GM12874 (cell line): ENCODE data around the gene CD300LG.

Experiments
- CTCF ChIP-seq: IDR thresholded peaks from 2 replicates; pipeline ENCODE4 v1.5.1; 2011; ENCODE audit warnings: low read depth, mild to moderate bottlenecking, control low read depth, low read length, moderate library complexity; ENCODE audit not compliant: insufficient read depth

The CD300LG gene

GRCh38 chr17:43817826-43818225 lies 29.1 kb upstream of the CD300LG start:
- no peak for TF ChIP-seq CTCF

GRCh38 chr17:43818966-43819365 lies 28.0 kb upstream of the CD300LG start:
- TF ChIP-seq CTCF, result no peak

GRCh38 chr17:43820759-43821158 lies 26.2 kb upstream of the CD300LG start:
- no peak for TF ChIP-seq CTCF

- no peak for TF ChIP-seq CTCF
Measured at GRCh38 chr17:43822570-43823190, 24.3 kb upstream of the CD300LG start.

- TF ChIP-seq CTCF, result no peak
Measured at GRCh38 chr17:43823350-43824084, 23.5 kb upstream of the CD300LG start.

- no peak for TF ChIP-seq CTCF
Measured at GRCh38 chr17:43825567-43825966, 21.4 kb upstream of the CD300LG start.

GRCh38 chr17:43826206-43826605 lies 20.8 kb upstream of the CD300LG start:
- no peak for TF ChIP-seq CTCF
